ENCODE measurements around the gene BIRC2. TPM values are rescaled to one million over a fixed set of nuclear protein-coding genes. Genes with fewer than 3 reads are reported as not detected.
A peak's percentile ranks its signal among the peaks of the same experiment; 100 is the strongest.

The BIRC2 gene
- total RNA-seq, 2 donors from 2014 or later: 45.4 to 55.3 TPM

DNA sequence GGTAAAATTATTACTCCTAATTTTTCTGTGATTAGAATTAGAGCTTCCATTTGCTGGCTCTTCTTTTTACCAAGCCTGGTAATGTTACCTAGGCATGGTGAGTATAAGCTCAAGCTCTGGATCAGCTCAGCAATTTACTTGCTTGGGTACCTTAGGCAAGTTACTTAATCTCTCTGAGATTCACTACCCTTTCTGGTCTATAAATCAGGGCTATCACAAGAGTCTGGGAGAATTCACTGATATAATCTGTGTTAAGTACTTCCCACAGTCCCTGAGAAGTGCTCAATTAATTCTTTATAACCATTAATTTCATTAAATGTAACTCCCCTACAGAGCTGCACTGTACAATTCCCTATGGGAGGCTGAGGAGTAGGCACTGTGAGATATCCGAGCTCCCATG is 61.3 kb downstream of the BIRC2 start:
- H3K4me3 ChIP-seq (ENCODE audit: low read length): no peak overlapping the region
- Mint-ChIP-seq H3K27me3 (ENCODE audit: insufficient read depth) (no peaks in the 10 kb centered on the region), H3K4me1 (peaks cover 18% of the 10 kb centered on the region), H3K36me3 (ENCODE audit: low read depth) (peaks cover 28% of the 10 kb centered on the region), H3K27ac (peak overlapping the region; percentile 55), H3K9me3 (no peaks in the 10 kb centered on the region), H3K4me3 (no peak overlapping the region)
- WGBS, 2 experiments (ENCODE audit: insufficient coverage in 1 of 2, insufficient read length in 1 of 2): 80 to 100% methylated on average over 1 of the region's 1 CpG
- TF ChIP-seq, protein P1, sequence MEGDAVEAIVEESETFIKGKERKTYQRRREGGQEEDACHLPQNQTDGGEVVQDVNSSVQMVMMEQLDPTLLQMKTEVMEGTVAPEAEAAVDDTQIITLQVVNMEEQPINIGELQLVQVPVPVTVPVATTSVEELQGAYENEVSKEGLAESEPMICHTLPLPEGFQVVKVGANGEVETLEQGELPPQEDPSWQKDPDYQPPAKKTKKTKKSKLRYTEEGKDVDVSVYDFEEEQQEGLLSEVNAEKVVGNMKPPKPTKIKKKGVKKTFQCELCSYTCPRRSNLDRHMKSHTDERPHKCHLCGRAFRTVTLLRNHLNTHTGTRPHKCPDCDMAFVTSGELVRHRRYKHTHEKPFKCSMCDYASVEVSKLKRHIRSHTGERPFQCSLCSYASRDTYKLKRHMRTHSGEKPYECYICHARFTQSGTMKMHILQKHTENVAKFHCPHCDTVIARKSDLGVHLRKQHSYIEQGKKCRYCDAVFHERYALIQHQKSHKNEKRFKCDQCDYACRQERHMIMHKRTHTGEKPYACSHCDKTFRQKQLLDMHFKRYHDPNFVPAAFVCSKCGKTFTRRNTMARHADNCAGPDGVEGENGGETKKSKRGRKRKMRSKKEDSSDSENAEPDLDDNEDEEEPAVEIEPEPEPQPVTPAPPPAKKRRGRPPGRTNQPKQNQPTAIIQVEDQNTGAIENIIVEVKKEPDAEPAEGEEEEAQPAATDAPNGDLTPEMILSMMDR (conservative IDR thresholded peaks at IDR 0.05): no peak
- no peaks in the 10 kb centered on the region for H3K9me3 ChIP-seq (ENCODE audit: control insufficient read depth, low read length)
- no peaks in the 10 kb centered on the region for H3K27me3 ChIP-seq (ENCODE audit: control insufficient read depth, insufficient read depth, low read length, poor library complexity, severe bottlenecking)
- H3K27ac ChIP-seq (ENCODE audit: low read depth, low read length): no peak overlapping the region
- H3K4me1 ChIP-seq (ENCODE audit: control insufficient read depth, insufficient read depth, low read length): no peaks in the 10 kb centered on the region
- peaks cover 27% of the 10 kb centered on the region for H3K36me3 ChIP-seq (ENCODE audit: control insufficient read depth, insufficient read depth, low read length)
- no peak for DNase-seq
- H3K9ac ChIP-seq (ENCODE audit: extremely low read depth, low read length, poor library complexity, severe bottlenecking): no peak overlapping the region

GRCh38 chr11:102410382-102410784 is 63.4 kb downstream of the BIRC2 start:
- no peak overlapping the region for H3K4me3 Mint-ChIP-seq
- WGBS, 2 experiments (ENCODE audit: insufficient coverage in 1 of 2, insufficient read length in 1 of 2): 92% methylated on average over 5 of the region's 5 CpGs; no CpG with 5 or more reads in 1 of the 2 experiments

DNA sequence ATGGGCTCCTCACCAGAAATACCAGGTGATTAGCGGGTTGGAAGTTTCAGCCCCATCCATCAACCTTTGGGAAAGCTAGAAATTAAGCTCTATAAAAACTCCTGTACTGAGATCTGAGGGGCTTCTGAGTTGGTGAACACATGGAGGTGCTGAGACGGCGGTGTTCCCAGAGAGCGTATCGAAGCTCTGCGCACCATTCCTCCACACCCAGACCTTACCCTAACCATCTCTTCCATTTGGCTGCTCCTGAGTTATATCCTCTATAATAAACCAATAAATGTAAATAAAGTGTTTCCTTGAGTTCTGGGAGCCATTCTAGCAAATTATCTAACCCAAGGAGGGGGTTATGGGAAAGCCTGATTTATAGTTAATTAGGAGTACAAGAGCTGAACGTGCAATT is 64.1 kb downstream of the BIRC2 start:
- H3K9ac ChIP-seq (ENCODE audit: extremely low read depth, low read length, poor library complexity, severe bottlenecking): no peak overlapping the region
- H3K27ac Mint-ChIP-seq: no peak overlapping the region
- no peaks in the 10 kb centered on the region for H3K4me1 ChIP-seq (ENCODE audit: control insufficient read depth, insufficient read depth, low read length)
- no peak for DNase-seq
- TF ChIP-seq, protein P1 (conservative IDR thresholded peaks at IDR 0.05): no peak
- H3K27me3 ChIP-seq (ENCODE audit: control insufficient read depth, insufficient read depth, low read length, poor library complexity, severe bottlenecking): no peaks in the 10 kb centered on the region
- no peak overlapping the region for H3K4me3 ChIP-seq (ENCODE audit: low read length)
- H3K27me3 Mint-ChIP-seq (ENCODE audit: insufficient read depth): no peaks in the 10 kb centered on the region
- peaks cover 18% of the 10 kb centered on the region for H3K36me3 ChIP-seq (ENCODE audit: control insufficient read depth, insufficient read depth, low read length)
- 96 to 100% methylated on average over 1 to 7 of the region's 7 CpGs for WGBS, 2 experiments (ENCODE audit: insufficient coverage in 1 of 2, insufficient read length in 1 of 2)
- peaks cover 2% of the 10 kb centered on the region for H3K9me3 Mint-ChIP-seq
- no peak overlapping the region for H3K27ac ChIP-seq (ENCODE audit: low read depth, low read length)
- H3K9me3 ChIP-seq (ENCODE audit: control insufficient read depth, low read length): peaks cover 2% of the 10 kb centered on the region
- peaks cover 23% of the 10 kb centered on the region for H3K36me3 Mint-ChIP-seq (ENCODE audit: low read depth)
- no peak overlapping the region for H3K4me3 Mint-ChIP-seq
- peaks cover 28% of the 10 kb centered on the region for H3K4me1 Mint-ChIP-seq

More at GRCh38 chr11:102410382-102410784, 63.4 kb downstream of the BIRC2 start:
- Mint-ChIP-seq H3K4me1 (peaks cover 28% of the 10 kb centered on the region), H3K27ac (peak overlapping the region; percentile 65), H3K9me3 (no peaks in the 10 kb centered on the region), H3K27me3 (ENCODE audit: insufficient read depth) (no peaks in the 10 kb centered on the region), H3K36me3 (ENCODE audit: low read depth) (peaks cover 25% of the 10 kb centered on the region)
- H3K4me3 ChIP-seq (ENCODE audit: low read length): no peak overlapping the region
- no peaks in the 10 kb centered on the region for H3K4me1 ChIP-seq (ENCODE audit: control insufficient read depth, insufficient read depth, low read length)
- H3K36me3 ChIP-seq (ENCODE audit: control insufficient read depth, insufficient read depth, low read length): peaks cover 22% of the 10 kb centered on the region
- no peak overlapping the region for H3K9ac ChIP-seq (ENCODE audit: extremely low read depth, low read length, poor library complexity, severe bottlenecking)
- DNase-seq: no peak
- no peaks in the 10 kb centered on the region for H3K27me3 ChIP-seq (ENCODE audit: control insufficient read depth, insufficient read depth, low read length, poor library complexity, severe bottlenecking)
- TF ChIP-seq, protein P1 (conservative IDR thresholded peaks at IDR 0.05): no peak
- no peaks in the 10 kb centered on the region for H3K9me3 ChIP-seq (ENCODE audit: control insufficient read depth, low read length)
- no peak overlapping the region for H3K27ac ChIP-seq (ENCODE audit: low read depth, low read length)
